ENCODE results near the gene VAPB.

DNA sequence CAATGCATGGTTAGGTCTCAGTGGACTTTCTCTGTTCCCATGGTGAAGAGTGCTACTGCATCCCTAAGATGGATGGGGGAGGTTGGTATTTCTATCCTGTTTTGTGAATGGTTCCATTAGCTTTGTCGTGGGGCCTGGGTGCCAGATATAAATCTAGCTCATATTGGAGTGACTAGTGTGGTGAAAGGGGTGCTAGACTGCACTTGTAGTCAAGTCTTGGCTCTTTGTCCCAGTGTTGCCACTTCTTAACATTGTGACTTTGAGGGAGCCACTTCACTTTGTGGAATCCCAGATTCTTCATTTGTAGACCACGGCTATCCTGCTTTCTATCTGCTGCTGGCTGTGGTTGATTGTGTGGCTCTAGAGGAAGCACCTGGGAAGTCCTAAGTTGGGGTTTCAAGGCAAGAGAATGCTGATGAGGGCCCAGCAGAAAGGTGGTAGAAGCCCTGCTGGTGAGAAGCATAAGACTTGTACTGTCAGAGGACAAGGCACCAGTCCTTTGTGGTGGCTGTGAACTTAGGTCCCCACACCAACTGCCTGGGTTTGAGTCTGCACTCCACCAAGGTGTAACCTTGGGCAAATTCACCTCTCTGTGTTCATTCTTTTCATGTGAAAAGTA, 44.1 kb downstream of the VAPB start:
- TF ChIP-seq BHLHE40 (IDR thresholded peaks at IDR 0.05; ENCODE audit: low read depth, low read length): no peak
- TF ChIP-seq, protein P1, sequence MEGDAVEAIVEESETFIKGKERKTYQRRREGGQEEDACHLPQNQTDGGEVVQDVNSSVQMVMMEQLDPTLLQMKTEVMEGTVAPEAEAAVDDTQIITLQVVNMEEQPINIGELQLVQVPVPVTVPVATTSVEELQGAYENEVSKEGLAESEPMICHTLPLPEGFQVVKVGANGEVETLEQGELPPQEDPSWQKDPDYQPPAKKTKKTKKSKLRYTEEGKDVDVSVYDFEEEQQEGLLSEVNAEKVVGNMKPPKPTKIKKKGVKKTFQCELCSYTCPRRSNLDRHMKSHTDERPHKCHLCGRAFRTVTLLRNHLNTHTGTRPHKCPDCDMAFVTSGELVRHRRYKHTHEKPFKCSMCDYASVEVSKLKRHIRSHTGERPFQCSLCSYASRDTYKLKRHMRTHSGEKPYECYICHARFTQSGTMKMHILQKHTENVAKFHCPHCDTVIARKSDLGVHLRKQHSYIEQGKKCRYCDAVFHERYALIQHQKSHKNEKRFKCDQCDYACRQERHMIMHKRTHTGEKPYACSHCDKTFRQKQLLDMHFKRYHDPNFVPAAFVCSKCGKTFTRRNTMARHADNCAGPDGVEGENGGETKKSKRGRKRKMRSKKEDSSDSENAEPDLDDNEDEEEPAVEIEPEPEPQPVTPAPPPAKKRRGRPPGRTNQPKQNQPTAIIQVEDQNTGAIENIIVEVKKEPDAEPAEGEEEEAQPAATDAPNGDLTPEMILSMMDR (conservative IDR thresholded peaks at IDR 0.05; ENCODE audit: low read depth, low read length): no peak
- TF ChIP-seq POLR2A (IDR thresholded peaks at IDR 0.05; ENCODE audit: low read depth, low read length): no peak
- no peak for TF ChIP-seq SMC3 (IDR thresholded peaks at IDR 0.05; ENCODE audit: low read depth, low read length)
- TF ChIP-seq, protein P2, sequence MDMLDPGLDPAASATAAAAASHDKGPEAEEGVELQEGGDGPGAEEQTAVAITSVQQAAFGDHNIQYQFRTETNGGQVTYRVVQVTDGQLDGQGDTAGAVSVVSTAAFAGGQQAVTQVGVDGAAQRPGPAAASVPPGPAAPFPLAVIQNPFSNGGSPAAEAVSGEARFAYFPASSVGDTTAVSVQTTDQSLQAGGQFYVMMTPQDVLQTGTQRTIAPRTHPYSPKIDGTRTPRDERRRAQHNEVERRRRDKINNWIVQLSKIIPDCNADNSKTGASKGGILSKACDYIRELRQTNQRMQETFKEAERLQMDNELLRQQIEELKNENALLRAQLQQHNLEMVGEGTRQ (IDR thresholded peaks at IDR 0.05; ENCODE audit: low read depth, low read length): no peak

Measured in IMR-90 (cell line).